Caco-2 (cell line): Measurements from ENCODE around the gene NXPH4. TPM values are rescaled to one million over a fixed set of nuclear protein-coding genes. Genes with fewer than 3 reads are reported as not detected.

ENCODE experiments used
- BruUV-seq: library from RNA; stranded (reverse); fragments of 400-500 nt; replicated peaks from 2 replicates; lab custom pipeline; 2021; lab: Mats Ljungman, UMichigan
- CTCF ChIA-PET: fragments of 300-600 bp; sonication (Branson Sonifier 250); formaldehyde crosslinking; loops from one replicate; lab custom pipeline; 2022; ENCODE audit warnings: antibody characterized with exemption; lab: Charles Lee
- POLR2A ChIA-PET: fragments of 300-600 bp; sonication (Branson Sonifier 250); formaldehyde crosslinking; loops from one replicate; lab custom pipeline; 2022; ENCODE audit warnings: antibody characterized with exemption; lab: Charles Lee
- DNase-seq, 2 experiments: peaks; one replicate each; pipeline versions ENCODE4 v3.0.0 to v3.0.0-alpha.2; 2020 to 2022
- H3K27me3 ChIP-seq: replicated peaks from 2 replicates; pipeline ENCODE4 v1.6.0; 2011; ENCODE audit warnings: low read length; ENCODE audit not compliant: control insufficient read depth, insufficient read depth
- H3K36me3 ChIP-seq: 2 replicates; pipeline ENCODE4 v1.5.1; 2011; ENCODE audit warnings: low read length; ENCODE audit not compliant: control insufficient read depth, insufficient read depth
- H3K4me1 ChIP-seq: fragments of 250-450 bp; sonication (Bioruptor Pico); 2 replicates; pipeline ENCODE4 v1.5.1; 2020; ENCODE audit warnings: mild to moderate bottlenecking
- H3K4me3 ChIP-seq: 2 replicates; pipeline ENCODE4 v1.5.1; 2011; ENCODE audit warnings: low read depth, mild to moderate bottlenecking, control low read depth, low read length
- H3K9me3 ChIP-seq: fragments of 250-450 bp; sonication (Bioruptor Pico); 2 replicates; pipeline ENCODE4 v1.5.1; 2020; ENCODE audit warnings: mild to moderate bottlenecking, moderate library complexity
- H3K27ac Mint-ChIP-seq: one replicate; pipeline ENCODE4 v1.8.0; 2022; ENCODE audit warnings: mixed read lengths; ENCODE audit not compliant: unreplicated experiment
- H3K27me3 Mint-ChIP-seq: one replicate; pipeline ENCODE4 v1.8.0; 2022; ENCODE audit warnings: mixed read lengths; ENCODE audit not compliant: insufficient read depth, unreplicated experiment
- H3K36me3 Mint-ChIP-seq: one replicate; pipeline ENCODE4 v1.8.0; 2022; ENCODE audit warnings: mild to moderate bottlenecking, mixed read lengths; ENCODE audit not compliant: insufficient read depth, unreplicated experiment
- H3K4me1 Mint-ChIP-seq: one replicate; pipeline ENCODE4 v1.8.0; 2022; ENCODE audit warnings: low read depth, mixed read lengths; ENCODE audit not compliant: unreplicated experiment
- H3K4me3 Mint-ChIP-seq: one replicate; pipeline ENCODE4 v1.8.0; 2022; ENCODE audit warnings: mild to moderate bottlenecking, moderate library complexity, mixed read lengths; ENCODE audit not compliant: unreplicated experiment
- H3K9me3 Mint-ChIP-seq: one replicate; pipeline ENCODE4 v1.8.0; 2022; ENCODE audit warnings: mixed read lengths; ENCODE audit not compliant: unreplicated experiment
- intact Hi-C: fragments of 100-400 bp; cut with micrococcal nuclease; formaldehyde crosslinking; loops from one replicate; pipeline ENCODE4 v1.10.0; 2022; ENCODE audit not compliant: unreplicated experiment
- total RNA-seq: library from RNA; stranded (reverse); gene quantifications from 2 replicates; pipeline ENCODE4 v1.2.3, GENCODE V29; 2022
- TF ChIP-seq, protein P1 (sequence below), 2 experiments: fragments of 200-600 bp in 1 of 2; IDR thresholded peaks; 1 replicate in 1 of 2; 2 replicates in 1 of 2; pipeline versions ENCODE4 v1.5.1 to v1.8.0; 2011 to 2022; ENCODE audit warnings: antibody characterized with exemption in 1 of 2, control low read depth in 1 of 2, inconsistent platforms in 1 of 2, low read depth in 1 of 2, low read length in 1 of 2, mild to moderate bottlenecking in 1 of 2, moderate library complexity in 1 of 2; ENCODE audit not compliant: insufficient read depth in 1 of 2, severe bottlenecking in 1 of 2, unreplicated experiment in 1 of 2

Gene NXPH4
- total RNA-seq, 1 experiment from 2014 or later, result 10.0 TPM

DNA sequence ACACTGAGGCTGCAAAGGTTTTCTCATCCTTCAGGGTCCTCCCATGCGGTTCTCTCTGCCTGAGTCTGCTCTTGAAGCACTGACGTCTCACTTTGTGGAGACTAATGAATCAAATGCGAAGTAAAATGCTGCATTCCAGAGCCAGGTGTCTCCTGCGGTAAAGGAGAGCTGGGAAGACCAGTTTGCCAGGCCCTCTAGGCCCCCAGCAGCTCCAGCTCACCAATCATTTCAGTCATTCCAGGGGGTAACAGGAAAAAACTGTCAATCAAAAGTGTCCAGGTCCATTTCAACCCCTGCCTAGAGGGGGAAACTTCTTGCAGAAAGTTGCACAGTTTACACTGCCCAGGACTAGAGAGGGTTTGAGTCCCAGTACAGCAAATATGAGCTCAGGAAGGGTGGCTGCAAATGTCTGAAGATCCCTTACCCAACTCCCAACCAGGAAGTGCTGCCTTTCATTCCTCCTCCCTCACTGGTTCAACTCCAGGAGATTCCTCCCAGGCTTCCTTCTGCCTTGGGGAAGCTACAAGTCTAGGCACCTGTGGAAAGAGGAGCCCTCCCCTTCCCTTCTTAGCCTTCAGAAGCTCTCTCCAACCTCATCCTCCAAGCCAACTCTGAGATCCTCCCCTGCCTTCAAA, 2.7 kb upstream of the NXPH4 start:
- intact Hi-C loops, result loop anchor here (1.0 kb wide), 4 partner anchors 16 to 248 kb away; no protein-coding TSS in a partner anchor
- no TSS peak for BruUV-seq
- ChIA-PET CTCF (interaction anchor here (0.5 to 3.0 kb wide), 13 partner anchors 12 to 419 kb away, joined by 3 to 80 read pairs (median 5); partner anchors contain the start of genes B4GALNT1, LRP1 and SHMT2), POLR2A (interaction anchor here (0.5 to 1.5 kb wide), 4 partner anchors 16 to 67 kb away, joined by 3 to 20 read pairs (median 4); partner anchors contain the start of gene SHMT2)
- Mint-ChIP-seq H3K27ac (no peak overlapping the region), H3K27me3 (peaks cover 17% of the 10 kb centered on the region), H3K4me1 (peaks cover 28% of the 10 kb centered on the region), H3K4me3 (peak overlapping the region; percentile 18), H3K36me3 (peaks cover 35% of the 10 kb centered on the region), H3K9me3 (no peaks in the 10 kb centered on the region)
- Histone ChIP-seq H3K4me1 (peaks cover 20% of the 10 kb centered on the region), H3K27me3 (peaks cover 8% of the 10 kb centered on the region), H3K4me3 (no peak overlapping the region), H3K9me3 (no peaks in the 10 kb centered on the region), H3K36me3 (no peaks in the 10 kb centered on the region; the same call in none of the 2 replicates)
- TF ChIP-seq, protein P1, sequence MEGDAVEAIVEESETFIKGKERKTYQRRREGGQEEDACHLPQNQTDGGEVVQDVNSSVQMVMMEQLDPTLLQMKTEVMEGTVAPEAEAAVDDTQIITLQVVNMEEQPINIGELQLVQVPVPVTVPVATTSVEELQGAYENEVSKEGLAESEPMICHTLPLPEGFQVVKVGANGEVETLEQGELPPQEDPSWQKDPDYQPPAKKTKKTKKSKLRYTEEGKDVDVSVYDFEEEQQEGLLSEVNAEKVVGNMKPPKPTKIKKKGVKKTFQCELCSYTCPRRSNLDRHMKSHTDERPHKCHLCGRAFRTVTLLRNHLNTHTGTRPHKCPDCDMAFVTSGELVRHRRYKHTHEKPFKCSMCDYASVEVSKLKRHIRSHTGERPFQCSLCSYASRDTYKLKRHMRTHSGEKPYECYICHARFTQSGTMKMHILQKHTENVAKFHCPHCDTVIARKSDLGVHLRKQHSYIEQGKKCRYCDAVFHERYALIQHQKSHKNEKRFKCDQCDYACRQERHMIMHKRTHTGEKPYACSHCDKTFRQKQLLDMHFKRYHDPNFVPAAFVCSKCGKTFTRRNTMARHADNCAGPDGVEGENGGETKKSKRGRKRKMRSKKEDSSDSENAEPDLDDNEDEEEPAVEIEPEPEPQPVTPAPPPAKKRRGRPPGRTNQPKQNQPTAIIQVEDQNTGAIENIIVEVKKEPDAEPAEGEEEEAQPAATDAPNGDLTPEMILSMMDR (IDR thresholded peaks at IDR 0.05; ENCODE audit: insufficient read depth in 1 of 2, low read depth in 1 of 2, low read length in 1 of 2, severe bottlenecking in 1 of 2, unreplicated experiment in 1 of 2), result no peak
- no peak for DNase-seq

DNA sequence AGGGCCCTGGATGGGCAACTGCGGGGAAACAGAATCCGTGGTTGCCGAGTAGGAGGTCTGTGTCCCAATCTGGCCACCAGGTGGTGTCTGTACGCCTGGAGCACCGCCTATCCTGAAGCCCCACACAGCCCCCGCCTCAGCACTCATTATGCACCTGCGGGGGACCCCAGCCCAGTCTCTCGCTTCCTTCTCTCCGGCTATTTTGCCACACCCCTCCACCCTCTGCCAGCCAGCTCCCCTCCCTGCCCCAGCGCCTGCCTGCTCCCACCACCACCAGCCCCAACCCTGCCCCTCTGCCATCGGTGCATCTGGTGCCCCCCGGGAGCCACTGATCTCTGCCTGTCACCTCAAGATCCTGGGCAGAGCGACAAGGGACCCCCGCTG, 2.2 kb upstream of the NXPH4 start:
- Mint-ChIP-seq H3K27me3 (peaks cover 18% of the 10 kb centered on the region), H3K36me3 (peaks cover 34% of the 10 kb centered on the region), H3K4me1 (peaks cover 29% of the 10 kb centered on the region), H3K4me3 (peak overlapping the region; percentile 59), H3K9me3 (no peaks in the 10 kb centered on the region), H3K27ac (peak overlapping the region; percentile 22)
- Histone ChIP-seq H3K9me3 (no peaks in the 10 kb centered on the region), H3K27me3 (peaks cover 10% of the 10 kb centered on the region), H3K4me3 (no peak overlapping the region), H3K4me1 (peaks cover 20% of the 10 kb centered on the region), H3K36me3 (no peaks in the 10 kb centered on the region; the same call in none of the 2 replicates)
- ChIA-PET POLR2A (interaction anchor here (1.5 kb wide), 1 partner anchor 15 kb away, joined by 20 read pairs; the partner anchor contains the start of gene SHMT2), CTCF (interaction anchor here (0.5 to 3.0 kb wide), 7 partner anchors 16 to 238 kb away, joined by 3 to 80 read pairs (median 5); partner anchors contain the start of genes LRP1 and SHMT2)
- intact Hi-C loops, result loop anchor here (1.0 kb wide), 3 partner anchors 16 to 29 kb away; no protein-coding TSS in a partner anchor
- peak; percentile 73 to 81 for DNase-seq
- no TSS peak for BruUV-seq
- TF ChIP-seq, protein P1 (IDR thresholded peaks at IDR 0.05; ENCODE audit: insufficient read depth in 1 of 2, low read depth in 1 of 2, low read length in 1 of 2, severe bottlenecking in 1 of 2, unreplicated experiment in 1 of 2), result peak; percentile 75 to 81

DNA sequence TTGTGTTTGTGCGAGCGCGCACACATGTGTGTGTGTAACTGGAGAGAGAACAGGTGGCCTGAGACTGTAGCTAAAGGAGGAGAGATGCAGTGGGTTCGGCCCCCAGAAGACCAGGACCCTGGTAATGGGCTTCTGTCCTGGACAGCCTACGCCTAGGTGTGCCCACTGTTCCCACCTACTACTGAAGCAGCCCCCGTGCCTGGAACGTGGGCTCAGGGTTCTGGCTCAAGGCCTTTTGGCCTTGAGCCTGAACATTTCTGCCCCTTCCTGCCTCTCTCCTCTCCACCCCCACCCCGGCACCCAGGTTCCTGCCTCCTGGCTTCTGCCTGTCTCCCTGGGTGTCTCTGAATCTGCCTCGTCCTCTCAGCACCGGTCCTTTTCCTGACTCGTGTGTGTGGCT, 1.5 kb upstream of the NXPH4 start:
- no peaks in the 10 kb centered on the region; the same call in none of the 2 replicates for H3K36me3 ChIP-seq
- intact Hi-C loops, result no loop called here
- TF ChIP-seq, protein P1 (IDR thresholded peaks at IDR 0.05; ENCODE audit: insufficient read depth in 1 of 2, low read depth in 1 of 2, low read length in 1 of 2, severe bottlenecking in 1 of 2, unreplicated experiment in 1 of 2), result no peak
- H3K27ac Mint-ChIP-seq, result peak overlapping the region; percentile 22
- ChIA-PET CTCF (interaction anchor here (1.7 to 3.0 kb wide), 3 partner anchors 15 to 28 kb away, joined by 10 to 27 read pairs (median 10); partner anchors contain the start of gene SHMT2), POLR2A (no interaction called here)
- no peak overlapping the region for H3K4me3 ChIP-seq
- peaks cover 35% of the 10 kb centered on the region for H3K4me1 Mint-ChIP-seq
- no TSS peak for BruUV-seq
- DNase-seq, result no peak
- peaks cover 20% of the 10 kb centered on the region for H3K4me1 ChIP-seq
- peaks cover 22% of the 10 kb centered on the region for H3K27me3 Mint-ChIP-seq
- peaks cover 31% of the 10 kb centered on the region for H3K36me3 Mint-ChIP-seq
- H3K9me3 ChIP-seq, result no peaks in the 10 kb centered on the region
- peak overlapping the region; percentile 82 for H3K4me3 Mint-ChIP-seq
- H3K27me3 ChIP-seq, result peaks cover 10% of the 10 kb centered on the region
- no peaks in the 10 kb centered on the region for H3K9me3 Mint-ChIP-seq
